Liver (tissue), 3 donors: ENCODE data around the gene NFKBIB.
"Not testable (repeated sequence)": the region's sequence is repeated elsewhere in the genome, so short reads cannot be mapped to it uniquely, and the experiment has no call there.

Experiments
- FOXA1 ChIP-seq: IDR thresholded peaks from 2 replicates; pipeline ENCODE4 v1.6.1; 2016; ENCODE audit warnings: antibody characterized with exemption
- GABPA ChIP-seq, 2 donors: IDR thresholded peaks in 1 of 2; conservative IDR thresholded peaks in 1 of 2; 2 replicates each; pipeline ENCODE4 v1.6.1; 2016; ENCODE audit warnings: antibody characterized with exemption in 2 of 2, mild to moderate bottlenecking in 1 of 2, moderate library complexity in 1 of 2
- JUND ChIP-seq, 2 donors: IDR thresholded peaks; 2 replicates each; pipeline ENCODE4 v1.6.1; 2016; ENCODE audit warnings: antibody characterized with exemption in 2 of 2
- SP1 ChIP-seq: IDR thresholded peaks from 2 replicates; pipeline ENCODE4 v1.6.1; 2018; ENCODE audit warnings: antibody characterized with exemption, mild to moderate bottlenecking
- YY1 ChIP-seq: IDR thresholded peaks from 2 replicates; pipeline ENCODE4 v1.6.1; 2016; ENCODE audit warnings: antibody characterized with exemption, mild to moderate bottlenecking
- TF ChIP-seq, protein P1 (sequence below): fragments of 150-350 bp; IDR thresholded peaks from 2 replicates; pipeline ENCODE4 v1.5.1; 2017; ENCODE audit warnings: improper control_type of control experiment, low read depth, low read length; ENCODE audit not compliant: missing input control
- TF ChIP-seq, protein P2 (sequence below): IDR thresholded peaks from 2 replicates; pipeline ENCODE4 v1.6.1; 2016; ENCODE audit warnings: antibody characterized with exemption, mild to moderate bottlenecking
- TF ChIP-seq, protein P3 (sequence below): IDR thresholded peaks from 2 replicates; pipeline ENCODE4 v1.6.1; 2016; ENCODE audit warnings: antibody characterized with exemption
- TF ChIP-seq, protein P4 (sequence below): IDR thresholded peaks from 2 replicates; pipeline ENCODE4 v1.6.1; 2016; ENCODE audit warnings: antibody characterized with exemption
- donor health status: healthy.
- donor health status: healthy.

DNA sequence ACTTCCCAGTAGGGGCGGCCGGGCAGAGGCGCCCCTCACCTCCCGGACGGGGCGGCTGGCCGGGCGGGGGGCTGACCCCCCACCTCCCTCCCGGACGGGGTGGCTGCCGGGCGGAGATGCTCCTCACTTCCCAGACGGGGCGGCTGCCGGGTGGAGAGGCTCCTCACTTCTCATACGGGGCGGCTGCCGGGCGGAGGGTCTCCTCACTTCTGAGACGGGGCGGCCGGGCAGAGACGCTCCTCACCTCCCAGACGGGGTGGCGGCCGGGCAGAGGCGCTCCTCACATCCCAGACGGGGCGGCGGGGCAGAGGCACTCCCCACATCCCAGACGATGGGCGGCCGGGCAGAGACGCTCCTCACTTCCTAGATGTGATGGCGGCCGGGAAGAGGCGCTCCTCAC is 44.0 kb upstream of the NFKBIB start:
- TF ChIP-seq, protein P1, sequence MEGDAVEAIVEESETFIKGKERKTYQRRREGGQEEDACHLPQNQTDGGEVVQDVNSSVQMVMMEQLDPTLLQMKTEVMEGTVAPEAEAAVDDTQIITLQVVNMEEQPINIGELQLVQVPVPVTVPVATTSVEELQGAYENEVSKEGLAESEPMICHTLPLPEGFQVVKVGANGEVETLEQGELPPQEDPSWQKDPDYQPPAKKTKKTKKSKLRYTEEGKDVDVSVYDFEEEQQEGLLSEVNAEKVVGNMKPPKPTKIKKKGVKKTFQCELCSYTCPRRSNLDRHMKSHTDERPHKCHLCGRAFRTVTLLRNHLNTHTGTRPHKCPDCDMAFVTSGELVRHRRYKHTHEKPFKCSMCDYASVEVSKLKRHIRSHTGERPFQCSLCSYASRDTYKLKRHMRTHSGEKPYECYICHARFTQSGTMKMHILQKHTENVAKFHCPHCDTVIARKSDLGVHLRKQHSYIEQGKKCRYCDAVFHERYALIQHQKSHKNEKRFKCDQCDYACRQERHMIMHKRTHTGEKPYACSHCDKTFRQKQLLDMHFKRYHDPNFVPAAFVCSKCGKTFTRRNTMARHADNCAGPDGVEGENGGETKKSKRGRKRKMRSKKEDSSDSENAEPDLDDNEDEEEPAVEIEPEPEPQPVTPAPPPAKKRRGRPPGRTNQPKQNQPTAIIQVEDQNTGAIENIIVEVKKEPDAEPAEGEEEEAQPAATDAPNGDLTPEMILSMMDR = not testable (repeated sequence)
- TF ChIP-seq, protein P2, sequence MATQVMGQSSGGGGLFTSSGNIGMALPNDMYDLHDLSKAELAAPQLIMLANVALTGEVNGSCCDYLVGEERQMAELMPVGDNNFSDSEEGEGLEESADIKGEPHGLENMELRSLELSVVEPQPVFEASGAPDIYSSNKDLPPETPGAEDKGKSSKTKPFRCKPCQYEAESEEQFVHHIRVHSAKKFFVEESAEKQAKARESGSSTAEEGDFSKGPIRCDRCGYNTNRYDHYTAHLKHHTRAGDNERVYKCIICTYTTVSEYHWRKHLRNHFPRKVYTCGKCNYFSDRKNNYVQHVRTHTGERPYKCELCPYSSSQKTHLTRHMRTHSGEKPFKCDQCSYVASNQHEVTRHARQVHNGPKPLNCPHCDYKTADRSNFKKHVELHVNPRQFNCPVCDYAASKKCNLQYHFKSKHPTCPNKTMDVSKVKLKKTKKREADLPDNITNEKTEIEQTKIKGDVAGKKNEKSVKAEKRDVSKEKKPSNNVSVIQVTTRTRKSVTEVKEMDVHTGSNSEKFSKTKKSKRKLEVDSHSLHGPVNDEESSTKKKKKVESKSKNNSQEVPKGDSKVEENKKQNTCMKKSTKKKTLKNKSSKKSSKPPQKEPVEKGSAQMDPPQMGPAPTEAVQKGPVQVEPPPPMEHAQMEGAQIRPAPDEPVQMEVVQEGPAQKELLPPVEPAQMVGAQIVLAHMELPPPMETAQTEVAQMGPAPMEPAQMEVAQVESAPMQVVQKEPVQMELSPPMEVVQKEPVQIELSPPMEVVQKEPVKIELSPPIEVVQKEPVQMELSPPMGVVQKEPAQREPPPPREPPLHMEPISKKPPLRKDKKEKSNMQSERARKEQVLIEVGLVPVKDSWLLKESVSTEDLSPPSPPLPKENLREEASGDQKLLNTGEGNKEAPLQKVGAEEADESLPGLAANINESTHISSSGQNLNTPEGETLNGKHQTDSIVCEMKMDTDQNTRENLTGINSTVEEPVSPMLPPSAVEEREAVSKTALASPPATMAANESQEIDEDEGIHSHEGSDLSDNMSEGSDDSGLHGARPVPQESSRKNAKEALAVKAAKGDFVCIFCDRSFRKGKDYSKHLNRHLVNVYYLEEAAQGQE = not testable (repeated sequence)
- TF ChIP-seq JUND (IDR thresholded peaks at IDR 0.05); GABPA (IDR thresholded peaks at IDR 0.05 in 1 of 2, conservative IDR thresholded peaks at IDR 0.05 in 1 of 2); FOXA1; YY1; SP1: not testable (repeated sequence)
- TF ChIP-seq, protein P3, sequence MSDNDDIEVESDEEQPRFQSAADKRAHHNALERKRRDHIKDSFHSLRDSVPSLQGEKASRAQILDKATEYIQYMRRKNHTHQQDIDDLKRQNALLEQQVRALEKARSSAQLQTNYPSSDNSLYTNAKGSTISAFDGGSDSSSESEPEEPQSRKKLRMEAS = not testable (repeated sequence)
- TF ChIP-seq, protein P4, sequence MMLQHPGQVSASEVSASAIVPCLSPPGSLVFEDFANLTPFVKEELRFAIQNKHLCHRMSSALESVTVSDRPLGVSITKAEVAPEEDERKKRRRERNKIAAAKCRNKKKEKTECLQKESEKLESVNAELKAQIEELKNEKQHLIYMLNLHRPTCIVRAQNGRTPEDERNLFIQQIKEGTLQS = not testable (repeated sequence)
